Natural killer cell (primary cell): ENCODE results near the gene PCYOX1L. TPM values are rescaled to one million over a fixed set of nuclear protein-coding genes. Genes with fewer than 3 reads are reported as not detected.

Experiments
- ATAC-seq, 3 donors: fragments of 150-1000 bp in 2 of 3; fragments of 200-7000 bp in 1 of 3; cut with Tn5 transposase; 1 replicate in 1 of 3; 2 replicates in 2 of 3; pipeline ENCODE4 v1.10.0; 2021; ENCODE audit warnings: mild to moderate bottlenecking in 2 of 3, moderate library complexity in 2 of 3
- DNase-seq, 2 donors: peaks; one replicate each; pipeline versions ENCODE4 v3.0.0 to v3.0.0-alpha.2; 2013 to 2021; ENCODE audit warnings: mixed read lengths in 1 of 2
- H3K27ac ChIP-seq: one replicate; pipeline ENCODE4 v1.5.1; 2013; ENCODE audit warnings: mild to moderate bottlenecking, low read length
- H3K27me3 ChIP-seq: one replicate; pipeline ENCODE4 v1.6.1; 2013; ENCODE audit warnings: low read length; ENCODE audit not compliant: control insufficient read depth, insufficient read depth
- H3K36me3 ChIP-seq: one replicate; pipeline ENCODE4 v1.6.1; 2013; ENCODE audit warnings: low read length; ENCODE audit not compliant: control insufficient read depth, insufficient read depth
- H3K4me1 ChIP-seq: one replicate; pipeline ENCODE4 v1.6.1; 2013; ENCODE audit warnings: low read length; ENCODE audit not compliant: control insufficient read depth, insufficient read depth
- H3K4me3 ChIP-seq: one replicate; pipeline ENCODE4 v1.5.1; 2013; ENCODE audit warnings: low read length
- H3K9me3 ChIP-seq: one replicate; pipeline ENCODE4 v1.6.1; 2013; ENCODE audit warnings: low read length; ENCODE audit not compliant: control insufficient read depth, insufficient read depth
- H3K27ac Mint-ChIP-seq, 2 donors: one replicate each; pipeline ENCODE4 v1.8.0; 2022; ENCODE audit warnings: mild to moderate bottlenecking in 2 of 2, mixed read lengths in 2 of 2, moderate library complexity in 1 of 2
- H3K27me3 Mint-ChIP-seq, 2 donors: one replicate each; pipeline ENCODE4 v1.8.0; 2022; ENCODE audit warnings: low read depth in 2 of 2, mixed read lengths in 2 of 2
- H3K36me3 Mint-ChIP-seq: one replicate; pipeline ENCODE4 v1.8.0; 2022; ENCODE audit warnings: mixed read lengths
- H3K4me1 Mint-ChIP-seq, 2 donors: one replicate each; pipeline ENCODE4 v1.8.0; 2022; ENCODE audit warnings: mixed read lengths in 2 of 2
- H3K4me3 Mint-ChIP-seq: one replicate; pipeline ENCODE4 v1.8.0; 2022; ENCODE audit warnings: mild to moderate bottlenecking, moderate library complexity, mixed read lengths
- H3K9me3 Mint-ChIP-seq, 2 donors: one replicate each; pipeline ENCODE4 v1.8.0; 2022; ENCODE audit warnings: mixed read lengths in 2 of 2
- WGBS: methylation state at CpG from one replicate; pipeline ENCODE4 v1.1.7; 2013; ENCODE audit warnings: missing lambda C conversion rate; ENCODE audit not compliant: insufficient coverage; 5-methylcytosine and 5-hydroxymethylcytosine counted together
- intact Hi-C: fragments of 100-400 bp; cut with micrococcal nuclease; formaldehyde crosslinking; loops from one replicate; pipeline ENCODE4 v1.14.2; 2022
- total RNA-seq, 4 donors: library from RNA; stranded (reverse); fragments of 120-200 nt in 1 of 4; gene quantifications; one replicate each; pipeline versions ENCODE4 v1.2.3 to v1.2.4, GENCODE V29; 2013 to 2022
- TF ChIP-seq, protein P1 (sequence below): fragments of 200-600 bp; IDR thresholded peaks from one replicate; pipeline ENCODE4 v1.8.0; 2022; ENCODE audit warnings: antibody characterized with exemption

Gene PCYOX1L
- total RNA-seq, 3 donors from 2014 or later (not counting 1 experiment from before 2014, with no cell fraction given), result 16.6 to 18.1 (median 16.8) TPM

DNA sequence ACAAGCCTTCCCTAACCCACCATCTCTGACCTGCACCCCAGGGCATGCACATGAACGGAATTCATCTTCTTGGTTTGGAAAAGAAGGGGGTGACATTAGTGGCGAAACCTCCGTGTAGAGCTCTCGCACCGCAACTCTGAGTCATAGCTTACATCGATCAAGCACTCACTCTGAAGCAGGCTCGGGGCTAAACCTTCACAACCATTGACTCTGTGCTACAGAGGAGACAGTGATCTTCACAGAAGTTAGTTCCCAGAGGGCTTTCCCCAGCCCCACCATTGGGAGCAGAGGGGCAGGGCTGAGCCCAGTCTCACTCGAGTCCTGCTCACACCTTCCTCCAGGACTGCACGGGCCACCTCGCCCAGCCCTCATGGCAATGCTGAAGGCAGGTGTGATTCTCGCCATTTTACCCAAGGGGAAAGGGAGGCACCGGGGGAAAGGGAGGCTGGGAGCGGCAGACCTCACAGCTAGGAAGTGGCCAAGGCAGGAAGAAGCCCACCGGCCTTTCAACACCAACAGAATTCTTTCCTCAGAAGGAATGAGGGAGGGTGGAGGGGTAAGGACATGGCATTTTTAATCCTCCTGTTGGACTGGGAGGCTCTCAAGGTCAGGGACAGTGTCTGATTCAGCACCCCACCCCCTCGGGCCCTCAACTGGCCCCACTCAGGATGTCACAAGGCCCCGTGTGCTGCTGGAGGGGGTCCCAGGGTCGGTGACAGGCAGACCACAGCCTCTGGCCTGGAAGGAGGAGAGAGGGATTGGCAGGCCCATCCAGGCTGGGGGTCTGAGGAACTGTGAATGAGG, 47.1 kb downstream of the PCYOX1L start:
- Histone ChIP-seq H3K27me3 (no peaks in the 10 kb centered on the region), H3K4me3 (no peak overlapping the region), H3K4me1 (no peaks in the 10 kb centered on the region), H3K36me3 (no peaks in the 10 kb centered on the region), H3K27ac (no peak overlapping the region), H3K9me3 (no peaks in the 10 kb centered on the region)
- intact Hi-C loops, result no loop called here
- H3K27me3 Mint-ChIP-seq, result peaks cover 3 to 13% of the 10 kb centered on the region in 2 donors
- ATAC-seq, result no peak
- H3K27ac Mint-ChIP-seq, result no peak overlapping the region
- 83% methylated on average over 15 of the region's 17 CpGs for WGBS
- no peak for DNase-seq
- H3K36me3 Mint-ChIP-seq, result no peaks in the 10 kb centered on the region
- no peak overlapping the region for H3K4me3 Mint-ChIP-seq
- TF ChIP-seq, protein P1, sequence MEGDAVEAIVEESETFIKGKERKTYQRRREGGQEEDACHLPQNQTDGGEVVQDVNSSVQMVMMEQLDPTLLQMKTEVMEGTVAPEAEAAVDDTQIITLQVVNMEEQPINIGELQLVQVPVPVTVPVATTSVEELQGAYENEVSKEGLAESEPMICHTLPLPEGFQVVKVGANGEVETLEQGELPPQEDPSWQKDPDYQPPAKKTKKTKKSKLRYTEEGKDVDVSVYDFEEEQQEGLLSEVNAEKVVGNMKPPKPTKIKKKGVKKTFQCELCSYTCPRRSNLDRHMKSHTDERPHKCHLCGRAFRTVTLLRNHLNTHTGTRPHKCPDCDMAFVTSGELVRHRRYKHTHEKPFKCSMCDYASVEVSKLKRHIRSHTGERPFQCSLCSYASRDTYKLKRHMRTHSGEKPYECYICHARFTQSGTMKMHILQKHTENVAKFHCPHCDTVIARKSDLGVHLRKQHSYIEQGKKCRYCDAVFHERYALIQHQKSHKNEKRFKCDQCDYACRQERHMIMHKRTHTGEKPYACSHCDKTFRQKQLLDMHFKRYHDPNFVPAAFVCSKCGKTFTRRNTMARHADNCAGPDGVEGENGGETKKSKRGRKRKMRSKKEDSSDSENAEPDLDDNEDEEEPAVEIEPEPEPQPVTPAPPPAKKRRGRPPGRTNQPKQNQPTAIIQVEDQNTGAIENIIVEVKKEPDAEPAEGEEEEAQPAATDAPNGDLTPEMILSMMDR, result no peak
- no peaks in the 10 kb centered on the region for H3K4me1 Mint-ChIP-seq
- H3K9me3 Mint-ChIP-seq, result no peaks in the 10 kb centered on the region

DNA sequence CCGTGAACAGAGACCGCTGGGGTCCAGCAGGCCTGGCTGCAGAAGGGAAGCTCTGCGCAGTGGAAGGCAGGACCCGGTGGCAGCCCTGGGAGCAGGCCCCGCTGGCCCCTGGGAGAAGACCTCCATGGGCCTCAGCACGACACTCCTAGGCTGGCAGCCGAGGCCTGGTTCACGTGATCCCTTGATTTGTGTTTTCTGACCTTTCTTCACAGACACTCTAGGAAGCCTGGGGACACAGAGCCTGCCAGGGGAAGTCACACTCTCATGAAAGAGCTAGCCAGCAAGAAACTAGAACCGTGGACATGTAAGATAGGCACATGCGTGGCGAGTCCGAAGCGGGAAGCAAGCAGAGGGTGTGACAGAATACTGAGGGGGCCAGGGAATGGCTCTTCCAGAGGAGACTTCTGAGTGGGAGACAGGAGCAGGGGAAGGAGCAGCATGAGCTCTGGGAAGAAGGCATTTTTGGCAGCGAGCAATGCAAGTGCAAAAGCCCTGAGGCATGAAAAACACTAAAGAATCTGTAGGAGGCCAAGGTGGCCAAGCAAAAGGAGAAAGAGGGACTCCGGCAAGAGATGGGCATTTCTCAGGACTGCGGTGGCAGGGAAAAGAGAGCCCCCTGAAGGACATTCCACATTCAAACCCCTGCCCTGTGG, 47.8 kb downstream of the PCYOX1L start:
- DNase-seq, result no peak
- Histone ChIP-seq H3K9me3 (no peaks in the 10 kb centered on the region), H3K4me3 (no peak overlapping the region), H3K27ac (no peak overlapping the region), H3K27me3 (no peaks in the 10 kb centered on the region), H3K36me3 (no peaks in the 10 kb centered on the region), H3K4me1 (no peaks in the 10 kb centered on the region)
- H3K9me3 Mint-ChIP-seq, result no peaks in the 10 kb centered on the region
- H3K36me3 Mint-ChIP-seq, result no peaks in the 10 kb centered on the region
- intact Hi-C loops, result no loop called here
- no peak overlapping the region for H3K4me3 Mint-ChIP-seq
- TF ChIP-seq, protein P1, result no peak
- WGBS, result 91% methylated on average over 16 of the region's 16 CpGs
- no peak overlapping the region for H3K27ac Mint-ChIP-seq
- H3K27me3 Mint-ChIP-seq, result peaks cover 3 to 7% of the 10 kb centered on the region in 2 donors
- no peak for ATAC-seq
- no peaks in the 10 kb centered on the region for H3K4me1 Mint-ChIP-seq

DNA sequence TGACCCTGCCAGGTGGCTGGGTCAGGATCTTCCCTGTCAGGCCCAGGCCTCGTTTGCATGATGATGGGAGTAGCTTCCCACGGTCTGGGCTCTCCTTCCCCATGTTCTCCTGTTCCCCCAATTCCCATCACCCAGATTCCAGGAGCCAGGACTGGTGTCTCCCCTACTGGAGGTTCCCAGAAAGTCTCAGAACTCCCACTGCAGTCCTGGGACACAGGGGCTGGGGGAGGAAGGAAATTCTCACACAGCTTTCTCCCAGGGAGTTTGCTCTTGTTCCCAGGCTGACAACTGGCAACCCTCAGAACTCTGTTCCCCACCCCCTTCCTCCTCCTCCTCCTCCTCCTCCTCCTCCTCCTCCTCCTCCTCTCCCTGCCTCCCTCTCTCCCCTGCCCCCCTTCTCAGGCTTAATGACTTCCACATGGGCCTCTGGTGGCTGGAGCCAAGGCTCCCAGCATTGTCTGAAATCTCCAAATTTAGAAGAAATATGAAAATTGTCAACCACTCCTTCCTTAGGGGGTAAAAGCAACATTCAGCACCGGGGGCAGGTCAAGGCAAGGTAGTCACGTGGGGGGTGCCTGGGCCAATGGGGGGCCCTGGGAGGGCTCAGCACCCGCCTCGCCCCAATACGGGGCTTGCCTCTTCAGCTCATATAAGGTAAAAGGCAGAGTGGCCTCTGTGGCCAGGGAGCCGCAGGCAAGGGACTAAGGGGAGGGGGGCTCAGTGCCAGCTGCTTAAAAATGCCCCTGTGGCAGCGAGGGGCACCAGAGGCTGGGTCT, 48.5 kb downstream of the PCYOX1L start:
- Mint-ChIP-seq H3K36me3 (no peaks in the 10 kb centered on the region), H3K27ac (no peak overlapping the region), H3K9me3 (no peaks in the 10 kb centered on the region), H3K27me3 (peaks cover 3 to 6% of the 10 kb centered on the region in 2 donors), H3K4me3 (no peak overlapping the region), H3K4me1 (no peaks in the 10 kb centered on the region)
- DNase-seq (no peak), ATAC-seq (no peak)
- H3K4me3 ChIP-seq, result no peak overlapping the region
- intact Hi-C loops, result no loop called here
- H3K9me3 ChIP-seq, result no peaks in the 10 kb centered on the region
- H3K27ac ChIP-seq, result no peak overlapping the region
- no peaks in the 10 kb centered on the region for H3K36me3 ChIP-seq
- 79% methylated on average over 9 of the region's 9 CpGs for WGBS
- H3K4me1 ChIP-seq, result no peaks in the 10 kb centered on the region
- TF ChIP-seq, protein P1, result no peak
- H3K27me3 ChIP-seq, result no peaks in the 10 kb centered on the region
